H1 (cell line): ENCODE results near the gene MOGAT3. TPM values are rescaled to one million over a fixed set of nuclear protein-coding genes. Genes with fewer than 3 reads are reported as not detected.

ENCODE experiments used
- BRCA1 ChIP-seq: IDR thresholded peaks from 2 replicates; pipeline ENCODE4 v1.6.1; 2012; ENCODE audit warnings: low read depth, low read length, improper control_type of control experiment
- EZH2 ChIP-seq: fragments of 200-600 bp; sonication (generic); IDR thresholded peaks from 2 replicates; pipeline ENCODE4 v1.7.1; 2012; ENCODE audit warnings: low read depth, mild to moderate bottlenecking, moderate library complexity, low read length, inconsistent platforms; ENCODE audit not compliant: severe bottlenecking
- HDAC2 ChIP-seq, 2 experiments: fragments of 300-600 bp in 1 of 2; sonication (generic) in 1 of 2; IDR thresholded peaks; 2 replicates each; pipeline ENCODE4 v1.6.1; 2011 to 2012; ENCODE audit warnings: low read depth in 2 of 2, low read length in 2 of 2, mild to moderate bottlenecking in 2 of 2, moderate library complexity in 2 of 2, borderline replicate concordance in 1 of 2, inconsistent platforms in 1 of 2
- JUND ChIP-seq: IDR thresholded peaks from 2 replicates; pipeline ENCODE4 v1.6.1; 2011; ENCODE audit warnings: mild to moderate bottlenecking, improper control_type of control experiment, low read length
- KDM5A ChIP-seq: fragments of 200-600 bp; IDR thresholded peaks from 2 replicates; pipeline ENCODE4 v1.7.1; 2012; ENCODE audit warnings: mild to moderate bottlenecking, low read length, inconsistent platforms, mixed read lengths
- MAX ChIP-seq: IDR thresholded peaks from 2 replicates; pipeline ENCODE4 v1.6.1; 2012; ENCODE audit warnings: inconsistent platforms
- PHF8 ChIP-seq: fragments of 200-600 bp; sonication (generic); conservative IDR thresholded peaks from 2 replicates; pipeline ENCODE4 v1.7.1; 2012; ENCODE audit warnings: low read depth, mild to moderate bottlenecking, inconsistent platforms, low read length, moderate library complexity
- POLR2A ChIP-seq, 2 experiments: IDR thresholded peaks; 1 replicate in 1 of 2; 2 replicates in 1 of 2; pipeline ENCODE4 v1.6.1; 2011; ENCODE audit warnings: low read depth in 2 of 2, low read length in 2 of 2, mild to moderate bottlenecking in 2 of 2; ENCODE audit errors: control extremely low read depth in 1 of 2
- TCF12 ChIP-seq: IDR thresholded peaks from 2 replicates; pipeline ENCODE4 v1.6.1; 2011; ENCODE audit warnings: low read depth, mild to moderate bottlenecking, low read length
- USF2 ChIP-seq: IDR thresholded peaks from 2 replicates; pipeline ENCODE4 v1.6.1; 2011; ENCODE audit warnings: low read length, improper control_type of control experiment
- polyA plus RNA-seq, 7 experiments: library from polyadenylated mRNA; depleted of rRNA in 3 of 7; stranded (reverse) in 5 of 7; unstranded in 2 of 7; fragments of >200 nt in 5 of 7; fragments of 200-250 nt in 2 of 7; gene quantifications; 1 replicate in 5 of 7; 2 replicates in 1 of 7; 4 replicates in 1 of 7; pipeline versions ENCODE4 v1.2.1 to v1.2.3, GENCODE V29; 2011 to 2013; ENCODE audit warnings: missing spikeins in 2 of 7, mixed read lengths in 2 of 7
- total RNA-seq: library from RNA; stranded (reverse); fragmentation: NEBNext Ultra II Directional; extraction: Animal tissue kit (Norgen Biotek cat#: 25700); gene quantifications from 2 replicates; pipeline ENCODE4 v1.2.1, GENCODE V29; 2021
- TF ChIP-seq, protein P1 (sequence below), 3 experiments: IDR thresholded peaks; 1 replicate in 2 of 3; 2 replicates in 1 of 3; pipeline versions ENCODE4 v1.5.1 to v1.6.1; 2011; ENCODE audit warnings: low read length in 3 of 3, mild to moderate bottlenecking in 3 of 3, inconsistent platforms in 2 of 3, low read depth in 1 of 3, moderate library complexity in 1 of 3; ENCODE audit not compliant: insufficient read depth in 1 of 3; ENCODE audit errors: control extremely low read depth in 1 of 3

The MOGAT3 gene
- total and polyA plus RNA-seq, 2 of the 8 experiments (the other 6 are each of a cell fraction or from before 2014, with no cell fraction given), result 0.21 to 0.82 TPM

DNA sequence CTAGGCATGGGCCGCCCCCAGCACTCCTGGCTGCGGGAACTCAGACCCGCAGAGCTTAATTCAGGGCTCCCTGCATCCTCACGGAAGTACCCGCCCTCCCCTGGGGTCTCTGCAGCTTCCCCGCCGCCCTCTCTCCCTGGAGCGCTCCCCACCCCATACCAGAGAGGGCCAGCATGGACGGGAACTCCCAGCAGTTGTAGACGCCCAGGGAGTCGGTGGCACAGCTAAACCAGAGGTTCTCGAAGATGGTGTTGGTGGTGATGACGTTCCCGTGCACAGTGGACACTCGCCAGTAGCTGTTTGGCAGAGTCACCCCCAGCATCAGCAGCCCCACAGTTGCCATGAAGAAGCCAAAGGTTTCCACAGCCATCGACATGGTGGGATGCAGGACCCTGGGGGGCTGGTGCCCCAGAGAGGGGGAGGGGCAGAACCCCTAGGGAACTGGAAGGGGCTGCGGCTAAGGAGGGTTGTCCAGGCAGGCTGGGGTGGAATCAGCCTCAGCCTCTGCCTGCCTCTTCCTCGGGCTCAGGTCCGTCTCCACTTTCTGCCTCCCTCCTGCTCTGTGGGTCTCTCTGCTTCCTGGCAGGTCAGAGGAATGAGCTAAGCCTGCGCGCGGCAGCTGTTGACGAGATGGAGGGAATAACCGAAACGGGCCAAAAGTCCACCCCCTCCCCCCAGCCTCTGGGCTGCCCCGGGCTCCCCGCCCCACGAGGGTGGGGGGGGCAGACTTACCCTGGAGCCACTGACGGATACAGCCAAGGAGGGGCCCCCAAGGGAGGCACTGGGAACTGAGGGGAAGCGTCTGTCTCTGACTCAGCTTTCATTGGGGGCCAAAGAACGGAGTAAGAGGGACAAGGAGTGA, 36.6 kb upstream of the MOGAT3 start, which contains the start of gene CLDN15 (continued):
- TF ChIP-seq TCF12 (no peak), KDM5A (no peak), JUND (no peak), EZH2 (no peak), MAX (no peak), PHF8 (no peak), POLR2A (IDR thresholded peaks at IDR 0.05; ENCODE audit: control extremely low read depth in 1 of 2, low read depth in 2 of 2, low read length in 2 of 2) (no peak), HDAC2 (IDR thresholded peaks at IDR 0.05; ENCODE audit: borderline replicate concordance in 1 of 2, low read depth in 2 of 2, low read length in 2 of 2) (no peak), BRCA1 (no peak), USF2 (no peak)
- TF ChIP-seq, protein P1, sequence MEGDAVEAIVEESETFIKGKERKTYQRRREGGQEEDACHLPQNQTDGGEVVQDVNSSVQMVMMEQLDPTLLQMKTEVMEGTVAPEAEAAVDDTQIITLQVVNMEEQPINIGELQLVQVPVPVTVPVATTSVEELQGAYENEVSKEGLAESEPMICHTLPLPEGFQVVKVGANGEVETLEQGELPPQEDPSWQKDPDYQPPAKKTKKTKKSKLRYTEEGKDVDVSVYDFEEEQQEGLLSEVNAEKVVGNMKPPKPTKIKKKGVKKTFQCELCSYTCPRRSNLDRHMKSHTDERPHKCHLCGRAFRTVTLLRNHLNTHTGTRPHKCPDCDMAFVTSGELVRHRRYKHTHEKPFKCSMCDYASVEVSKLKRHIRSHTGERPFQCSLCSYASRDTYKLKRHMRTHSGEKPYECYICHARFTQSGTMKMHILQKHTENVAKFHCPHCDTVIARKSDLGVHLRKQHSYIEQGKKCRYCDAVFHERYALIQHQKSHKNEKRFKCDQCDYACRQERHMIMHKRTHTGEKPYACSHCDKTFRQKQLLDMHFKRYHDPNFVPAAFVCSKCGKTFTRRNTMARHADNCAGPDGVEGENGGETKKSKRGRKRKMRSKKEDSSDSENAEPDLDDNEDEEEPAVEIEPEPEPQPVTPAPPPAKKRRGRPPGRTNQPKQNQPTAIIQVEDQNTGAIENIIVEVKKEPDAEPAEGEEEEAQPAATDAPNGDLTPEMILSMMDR (IDR thresholded peaks at IDR 0.05; ENCODE audit: control extremely low read depth in 1 of 3, insufficient read depth in 1 of 3, low read depth in 1 of 3, low read length in 3 of 3), result no peak
